SH-SY5Y (cell line): ENCODE measurements around the gene AHSG.

Source experiments
- GATA2 ChIP-seq: IDR thresholded peaks from 2 replicates; pipeline ENCODE4 v1.6.1; 2011; ENCODE audit warnings: mild to moderate bottlenecking, low read depth, low read length
- GATA3 ChIP-seq: IDR thresholded peaks from 2 replicates; pipeline ENCODE4 v1.6.1; 2011; ENCODE audit warnings: low read depth, mild to moderate bottlenecking, low read length, moderate library complexity

GRCh38 chr3:186571644-186572013 lies 41.2 kb upstream of the AHSG start:
- TF ChIP-seq GATA2 (no peak), GATA3 (no peak)
